ENCODE results near the gene GARNL3. TPM values are rescaled to one million over a fixed set of nuclear protein-coding genes. Genes with fewer than 3 reads are reported as not detected.

Gene GARNL3
- polyA plus RNA-seq, 1 donor from 2014 or later = 20.0 TPM

GRCh38 chr9:127370147-127370579 lies 105.6 kb downstream of the GARNL3 start:
- H3K27ac ChIP-seq (ENCODE audit: low read length) = no peak overlapping the region
- TF ChIP-seq TAF1 (IDR thresholded peaks at IDR 0.05; ENCODE audit: low read depth) = no peak
- no peak for TF ChIP-seq EP300 (conservative IDR thresholded peaks at IDR 0.05; ENCODE audit: poor library complexity, severe bottlenecking)
- TF ChIP-seq RAD21 (conservative IDR thresholded peaks at IDR 0.05) = no peak

GRCh38 chr9:127370672-127371648 lies 106.4 kb downstream of the GARNL3 start:
- Histone ChIP-seq H3F3A (ENCODE audit: insufficient read depth, low read length, poor library complexity, severe bottlenecking) (no peaks in the 10 kb centered on the region), H3K4me3 (ENCODE audit: low read length) (no peak overlapping the region), H3K27ac (ENCODE audit: low read length) (no peak overlapping the region), H4K20me1 (ENCODE audit: insufficient read depth) (no peaks in the 10 kb centered on the region), H3K9me2 (ENCODE audit: insufficient read depth, low read length) (no peaks in the 10 kb centered on the region), H3K79me2 (replicated peaks; ENCODE audit: insufficient read depth, low read length) (no peaks in the 10 kb centered on the region), H3K9ac (ENCODE audit: low read length) (no peak overlapping the region), H3K36me3 (ENCODE audit: insufficient read depth, low read length) (no peaks in the 10 kb centered on the region), H3K9me3 (ENCODE audit: low read length) (no peaks in the 10 kb centered on the region), H2AFZ (ENCODE audit: low read depth, low read length) (no peak overlapping the region), H3K4me2 (ENCODE audit: low read length) (no peak overlapping the region), H3K27me3 (ENCODE audit: insufficient read depth, low read depth, low read length) (no peaks in the 10 kb centered on the region)
- TF ChIP-seq CTCF (IDR thresholded peaks at IDR 0.05; ENCODE audit: poor library complexity, severe bottlenecking) (no peak), POLR2AphosphoS5 (IDR thresholded peaks at IDR 0.05) (no peak), REST (IDR thresholded peaks at IDR 0.05; ENCODE audit: borderline replicate concordance) (no peak), SMC3 (conservative IDR thresholded peaks at IDR 0.05; ENCODE audit: poor library complexity) (no peak), MXI1 (conservative IDR thresholded peaks at IDR 0.05; ENCODE audit: poor library complexity, severe bottlenecking) (no peak), TAF1 (IDR thresholded peaks at IDR 0.05; ENCODE audit: low read depth) (no peak), EZH2 (IDR thresholded peaks at IDR 0.05; ENCODE audit: borderline replicate concordance, insufficient read depth, low read length, poor library complexity, severe bottlenecking) (no peak), RAD21 (conservative IDR thresholded peaks at IDR 0.05) (no peak), EP300 (conservative IDR thresholded peaks at IDR 0.05; ENCODE audit: poor library complexity, severe bottlenecking) (no peak)

More at GRCh38 chr9:127370147-127370579, 105.6 kb downstream of the GARNL3 start:
- Histone ChIP-seq H2AFZ (ENCODE audit: low read depth, low read length) (no peak overlapping the region), H3K4me3 (ENCODE audit: low read length) (no peak overlapping the region), H3K9me2 (ENCODE audit: insufficient read depth, low read length) (no peaks in the 10 kb centered on the region), H3F3A (ENCODE audit: insufficient read depth, low read length, poor library complexity, severe bottlenecking) (no peaks in the 10 kb centered on the region), H3K9me3 (ENCODE audit: low read length) (no peaks in the 10 kb centered on the region), H3K79me2 (replicated peaks; ENCODE audit: insufficient read depth, low read length) (no peaks in the 10 kb centered on the region), H3K9ac (ENCODE audit: low read length) (no peak overlapping the region), H3K36me3 (ENCODE audit: insufficient read depth, low read length) (no peaks in the 10 kb centered on the region), H4K20me1 (ENCODE audit: insufficient read depth) (no peaks in the 10 kb centered on the region), H3K27me3 (ENCODE audit: insufficient read depth, low read depth, low read length) (no peaks in the 10 kb centered on the region), H3K4me2 (ENCODE audit: low read length) (no peak overlapping the region)

All from neural cell (in vitro differentiated cells).